Measurements from ENCODE around the gene FAHD2A.

FAHD2A gene

DNA sequence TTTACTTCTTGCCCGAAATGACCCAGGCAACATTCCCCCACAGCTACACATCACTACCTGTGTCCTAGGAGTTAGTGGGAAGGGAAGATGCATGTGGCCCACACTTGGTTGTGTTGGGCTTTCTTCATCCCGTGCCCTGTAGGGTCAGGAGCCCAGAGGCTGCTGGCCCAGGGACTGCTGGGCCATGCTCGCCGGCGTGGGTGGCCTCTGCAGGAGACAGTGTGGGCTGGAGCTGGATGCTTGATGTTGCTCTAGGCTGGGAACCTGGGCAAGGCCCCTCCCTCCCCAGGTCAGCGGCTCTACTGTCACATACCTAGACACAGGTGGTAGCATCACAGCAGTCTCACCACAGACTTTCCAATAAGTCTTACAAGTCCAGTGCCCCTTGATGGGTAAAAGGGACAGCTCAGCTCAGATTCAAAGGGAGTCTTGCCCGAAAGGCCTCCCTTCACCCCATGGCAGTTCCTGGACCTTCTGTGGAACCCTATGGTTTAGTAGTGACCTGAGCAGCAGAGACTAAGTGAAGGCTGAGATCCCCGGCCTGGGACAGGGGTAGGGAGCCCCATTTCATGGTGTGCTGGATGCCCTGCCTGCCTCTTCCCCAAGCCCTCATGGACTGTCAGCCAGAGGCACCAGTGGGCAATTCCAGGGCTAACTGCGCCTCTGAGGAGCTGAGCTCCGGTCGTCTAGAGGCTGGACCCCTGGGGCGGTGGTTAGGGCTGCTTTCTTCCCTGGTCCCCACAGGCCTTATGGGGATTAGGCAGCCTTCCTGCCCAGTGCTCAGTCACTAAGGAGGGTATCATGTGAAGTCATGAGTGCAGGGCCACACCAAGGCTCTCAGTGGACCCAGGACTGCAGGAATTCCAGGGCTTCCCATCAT, 45.4 kb upstream of the FAHD2A start:
- H3K4me3 ChIP-seq (ENCODE audit: low read depth, low read length) = no peak overlapping the region
- DNase-seq (ENCODE audit: low read depth) = no peak
- TF ChIP-seq, protein P1, sequence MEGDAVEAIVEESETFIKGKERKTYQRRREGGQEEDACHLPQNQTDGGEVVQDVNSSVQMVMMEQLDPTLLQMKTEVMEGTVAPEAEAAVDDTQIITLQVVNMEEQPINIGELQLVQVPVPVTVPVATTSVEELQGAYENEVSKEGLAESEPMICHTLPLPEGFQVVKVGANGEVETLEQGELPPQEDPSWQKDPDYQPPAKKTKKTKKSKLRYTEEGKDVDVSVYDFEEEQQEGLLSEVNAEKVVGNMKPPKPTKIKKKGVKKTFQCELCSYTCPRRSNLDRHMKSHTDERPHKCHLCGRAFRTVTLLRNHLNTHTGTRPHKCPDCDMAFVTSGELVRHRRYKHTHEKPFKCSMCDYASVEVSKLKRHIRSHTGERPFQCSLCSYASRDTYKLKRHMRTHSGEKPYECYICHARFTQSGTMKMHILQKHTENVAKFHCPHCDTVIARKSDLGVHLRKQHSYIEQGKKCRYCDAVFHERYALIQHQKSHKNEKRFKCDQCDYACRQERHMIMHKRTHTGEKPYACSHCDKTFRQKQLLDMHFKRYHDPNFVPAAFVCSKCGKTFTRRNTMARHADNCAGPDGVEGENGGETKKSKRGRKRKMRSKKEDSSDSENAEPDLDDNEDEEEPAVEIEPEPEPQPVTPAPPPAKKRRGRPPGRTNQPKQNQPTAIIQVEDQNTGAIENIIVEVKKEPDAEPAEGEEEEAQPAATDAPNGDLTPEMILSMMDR (IDR thresholded peaks at IDR 0.05; ENCODE audit: control insufficient read depth, extremely low read depth, insufficient read depth) = no peak

DNA sequence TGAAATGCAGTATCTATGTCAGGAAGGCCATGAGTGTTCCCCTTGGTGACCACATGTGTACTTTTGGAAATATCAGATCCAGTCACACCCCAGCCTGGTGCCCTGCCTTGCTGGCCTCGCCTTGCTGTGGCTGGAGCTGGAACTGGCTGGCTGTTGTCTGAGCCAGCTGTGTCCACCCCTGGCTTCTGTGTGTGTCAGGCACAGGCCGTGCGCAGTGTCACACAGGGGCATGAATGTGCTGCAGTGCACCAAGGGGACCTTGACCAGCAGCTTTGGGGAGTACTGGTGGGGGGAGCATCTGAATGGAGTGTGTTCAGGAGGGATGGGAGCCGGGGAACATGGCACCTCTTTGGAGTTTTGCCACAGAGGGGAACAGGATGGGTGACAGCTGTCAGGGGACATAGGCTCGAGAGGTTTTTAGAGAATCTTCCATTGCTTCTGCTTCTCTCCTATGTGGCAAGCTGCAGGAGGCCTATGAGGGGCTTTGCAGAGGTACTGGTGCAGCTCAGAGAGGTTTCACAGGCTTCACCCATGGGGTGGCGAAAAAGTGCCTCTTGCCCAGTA, 44.7 kb upstream of the FAHD2A start:
- no peak overlapping the region for H3K4me3 ChIP-seq (ENCODE audit: low read depth, low read length)
- TF ChIP-seq, protein P1 (IDR thresholded peaks at IDR 0.05; ENCODE audit: control insufficient read depth, extremely low read depth, insufficient read depth) = no peak
- DNase-seq (ENCODE audit: low read depth) = no peak

DNA sequence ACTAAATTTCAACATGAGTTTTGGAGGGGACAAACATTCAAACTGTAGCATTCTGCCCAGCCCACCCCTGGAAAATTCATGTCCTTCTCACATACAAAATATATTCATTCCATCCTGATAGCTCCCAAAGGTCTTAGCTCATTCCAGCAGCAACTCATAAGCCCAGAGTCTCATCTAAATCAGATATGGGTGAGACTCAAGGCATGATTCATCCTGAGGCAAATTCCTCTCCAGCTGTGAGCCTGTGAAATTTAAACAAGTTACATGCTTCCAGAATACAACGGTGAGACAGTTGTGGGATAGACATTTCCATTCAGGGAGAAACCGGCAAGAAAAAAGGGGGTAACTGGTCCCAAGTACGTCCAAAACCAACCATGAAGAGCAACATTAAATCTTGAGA, 43.5 kb upstream of the FAHD2A start:
- no peak for DNase-seq (ENCODE audit: low read depth)
- H3K4me3 ChIP-seq (ENCODE audit: low read depth, low read length) = no peak overlapping the region
- TF ChIP-seq, protein P1 (IDR thresholded peaks at IDR 0.05; ENCODE audit: control insufficient read depth, extremely low read depth, insufficient read depth) = no peak

DNA sequence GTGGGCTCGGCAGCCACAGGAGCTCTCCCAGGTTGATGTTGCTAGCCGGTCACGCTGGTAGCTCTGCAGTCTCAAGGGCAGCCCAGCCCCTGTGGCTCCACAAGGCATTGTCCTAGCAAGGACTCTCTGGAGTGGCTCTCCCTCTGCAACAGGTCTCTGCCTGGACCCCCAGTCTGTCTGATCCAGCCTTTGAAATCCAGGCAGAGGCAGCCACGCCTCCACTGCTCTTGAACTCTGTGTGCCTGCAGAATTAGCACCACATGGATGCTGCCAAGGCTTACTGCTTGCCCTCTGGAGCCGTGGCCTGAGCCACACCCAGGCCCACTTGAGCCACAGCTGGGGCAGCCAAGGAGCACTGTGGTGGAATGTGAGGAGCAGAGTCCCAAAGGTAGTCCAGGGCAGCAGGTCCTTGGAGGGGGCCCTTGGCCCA, 43.0 kb upstream of the FAHD2A start:
- no peak overlapping the region for H3K4me3 ChIP-seq (ENCODE audit: low read depth, low read length)
- no peak for DNase-seq (ENCODE audit: low read depth)
- TF ChIP-seq, protein P1 (IDR thresholded peaks at IDR 0.05; ENCODE audit: control insufficient read depth, extremely low read depth, insufficient read depth) = no peak

DNA sequence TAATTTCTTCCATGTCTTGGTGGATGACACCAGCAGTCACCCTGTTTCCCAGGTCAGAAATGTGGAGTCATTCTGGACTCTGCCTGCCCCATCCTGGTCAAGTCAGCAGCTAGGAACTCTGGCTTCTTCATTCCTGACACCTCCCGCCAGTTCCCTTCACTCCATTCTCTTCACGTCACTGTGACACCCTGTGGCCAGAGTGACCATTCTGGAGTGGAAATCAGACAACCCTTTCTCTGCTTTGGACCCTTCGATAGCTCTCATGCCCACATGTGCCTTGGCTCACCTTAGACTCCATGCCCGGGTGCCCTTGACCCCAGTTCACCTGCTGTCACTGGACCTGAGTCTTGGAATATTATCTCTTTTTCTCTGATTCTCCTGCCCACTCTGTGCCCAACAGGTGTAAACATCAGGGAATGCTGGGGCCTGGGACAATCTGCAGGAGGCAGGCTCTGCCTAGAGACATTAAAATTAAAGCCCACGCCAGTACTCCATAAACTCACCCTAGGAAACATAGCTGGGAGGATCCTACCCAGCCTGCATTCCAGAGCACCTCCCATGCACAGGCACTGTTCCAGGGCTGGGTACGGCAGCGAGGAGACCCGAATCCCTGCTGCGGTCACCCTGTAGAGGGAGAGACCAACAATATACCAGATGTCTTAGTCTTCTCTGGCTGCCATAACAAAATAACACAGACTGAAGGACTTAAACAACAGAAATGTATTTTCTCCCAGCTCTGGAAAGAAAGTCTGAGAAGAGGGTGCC, 41.1 kb upstream of the FAHD2A start:
- H3K4me3 ChIP-seq (ENCODE audit: low read depth, low read length) = no peak overlapping the region
- DNase-seq (ENCODE audit: low read depth) = no peak
- TF ChIP-seq, protein P1 (IDR thresholded peaks at IDR 0.05; ENCODE audit: control insufficient read depth, extremely low read depth, insufficient read depth) = no peak

DNA sequence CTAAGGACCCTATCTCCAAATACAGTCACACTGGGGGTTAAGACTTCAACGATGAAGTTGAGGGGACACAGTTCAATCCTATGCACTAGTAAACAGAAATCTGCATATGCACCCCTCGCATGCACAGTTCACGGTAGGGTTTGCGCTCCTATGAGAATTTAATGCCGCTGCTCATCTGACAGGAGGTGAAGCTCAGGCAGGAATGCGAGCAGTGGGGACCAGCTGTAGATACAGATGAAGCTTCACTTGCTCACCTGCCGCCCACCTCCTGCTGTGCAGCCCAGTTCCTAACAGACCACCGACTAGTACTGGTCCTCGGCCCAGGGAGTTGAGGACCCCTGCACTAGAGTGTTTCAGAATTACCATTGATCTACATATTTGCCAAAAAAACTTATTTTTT, 40.0 kb upstream of the FAHD2A start:
- TF ChIP-seq, protein P1 (IDR thresholded peaks at IDR 0.05; ENCODE audit: control insufficient read depth, extremely low read depth, insufficient read depth) = no peak
- no peak for DNase-seq (ENCODE audit: low read depth)
- H3K4me3 ChIP-seq (ENCODE audit: low read depth, low read length) = no peak overlapping the region

Data from LNCaP clone FGC (cell line).